ENCODE data around the gene CLIC4. TPM values are rescaled to one million over a fixed set of nuclear protein-coding genes. Genes with fewer than 3 reads are reported as not detected.
A peak's percentile ranks its signal among the peaks of the same experiment; 100 is the strongest.

Gene CLIC4
- total and polyA plus RNA-seq, 9 of the 15 experiments (the other 6 are each of a cell fraction or from before 2014, with no cell fraction given), result 16.0 to 67.5 (median 38.4) TPM

DNA sequence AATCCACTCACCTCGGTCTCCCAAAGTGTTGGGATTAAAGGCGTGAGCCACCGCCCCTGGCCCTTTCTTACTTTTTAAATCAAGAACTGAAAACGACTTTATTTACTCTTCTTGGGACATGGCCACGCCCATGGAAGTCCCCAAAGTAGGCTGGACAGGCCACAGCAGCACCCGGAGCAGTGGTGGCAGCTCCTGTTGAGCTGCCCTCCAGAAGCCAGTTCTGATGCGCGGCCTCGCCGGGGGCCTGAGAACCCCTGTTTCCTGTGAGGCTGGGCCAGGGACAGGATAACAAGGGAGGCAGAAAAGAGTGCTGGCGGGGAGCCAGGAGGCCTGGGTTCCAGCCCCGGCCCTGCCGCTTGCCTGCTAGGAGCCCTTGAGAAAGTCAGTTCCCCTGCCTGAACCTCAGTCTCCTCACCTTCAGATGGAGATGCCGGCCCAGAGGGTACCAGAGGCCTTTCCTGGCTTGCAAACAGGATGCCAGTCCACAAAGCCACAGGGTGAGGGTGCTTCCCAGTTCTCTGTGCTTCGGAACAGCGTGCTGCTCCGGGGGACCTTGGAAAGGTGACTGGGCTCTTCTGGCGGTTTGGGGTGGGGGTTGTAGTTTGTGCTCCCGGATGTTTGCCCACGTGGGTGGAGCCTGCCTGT is 125.4 kb downstream of the CLIC4 start:
- Histone ChIP-seq H4K20me1 (replicated peaks; ENCODE audit: control insufficient read depth, insufficient read depth, low read length) (0 out of 2 replicates have a peak, but pooled peaks cover 6% of the 10 kb centered on the region), H3K27me3 (ENCODE audit: control insufficient read depth in 2 of 2, insufficient read depth in 2 of 2, low read length in 2 of 2) (peaks cover 65 to 78% of the 10 kb centered on the region in 2 experiments), H3K79me2 (ENCODE audit: control insufficient read depth, insufficient read depth, low read length) (no peaks in the 10 kb centered on the region), H3K9me3 (replicated peaks; ENCODE audit: control insufficient read depth, insufficient read depth, low read depth, low read length) (no peaks in the 10 kb centered on the region), H3K36me3 (ENCODE audit: control insufficient read depth, insufficient read depth, low read length) (no peaks in the 10 kb centered on the region), H3K4me3 (no peak overlapping the region), H3K9me1 (ENCODE audit: control insufficient read depth, insufficient read depth, low read length) (no peaks in the 10 kb centered on the region), H3K4me1 (replicated peaks in 1 of 2; ENCODE audit: control insufficient read depth in 2 of 2, insufficient read depth in 2 of 2, low read length in 2 of 2) (peaks cover 0 to 3% of the 10 kb centered on the region in 2 experiments; a peak in 1 of 5 replicates), H2AFZ (ENCODE audit: low read depth, low read length) (no peak overlapping the region), H3K9ac (ENCODE audit: insufficient read depth in 1 of 2, low read depth in 2 of 2, low read length in 2 of 2) (no peak overlapping the region), H3K4me2 (ENCODE audit: insufficient read depth, low read length) (no peak overlapping the region), H3K27ac (ENCODE audit: extremely low read depth, low read depth, low read length) (no peak overlapping the region)
- TF ChIP-seq HCFC1 (IDR thresholded peaks at IDR 0.05; ENCODE audit: low read depth, low read length) (no peak), NFIC (IDR thresholded peaks at IDR 0.05) (peak; percentile 76)
- DNase-seq (ENCODE audit: extremely low read depth in 1 of 4, low spot score in 3 of 4) (no peak), ATAC-seq (no peak), FAIRE-seq (no peak)
- ChIA-PET CTCF (ENCODE audit: low intra/inter-chr PET ratio) (no interaction called here), POLR2A (interaction anchor here (0.6 kb wide), 1 partner anchor 42 kb away, joined by 3 read pairs; no protein-coding TSS in a partner anchor)
- in situ Hi-C loops (cut with MboI), result no loop called here
- intact Hi-C loops (cut with micrococcal nuclease), result no loop called here
- 5% methylated on average over 20 of the region's 20 CpGs for WGBS (ENCODE audit: insufficient coverage, low coverage, missing lambda C conversion rate)
- BruUV-seq (replicated peaks), result no TSS peak

DNA sequence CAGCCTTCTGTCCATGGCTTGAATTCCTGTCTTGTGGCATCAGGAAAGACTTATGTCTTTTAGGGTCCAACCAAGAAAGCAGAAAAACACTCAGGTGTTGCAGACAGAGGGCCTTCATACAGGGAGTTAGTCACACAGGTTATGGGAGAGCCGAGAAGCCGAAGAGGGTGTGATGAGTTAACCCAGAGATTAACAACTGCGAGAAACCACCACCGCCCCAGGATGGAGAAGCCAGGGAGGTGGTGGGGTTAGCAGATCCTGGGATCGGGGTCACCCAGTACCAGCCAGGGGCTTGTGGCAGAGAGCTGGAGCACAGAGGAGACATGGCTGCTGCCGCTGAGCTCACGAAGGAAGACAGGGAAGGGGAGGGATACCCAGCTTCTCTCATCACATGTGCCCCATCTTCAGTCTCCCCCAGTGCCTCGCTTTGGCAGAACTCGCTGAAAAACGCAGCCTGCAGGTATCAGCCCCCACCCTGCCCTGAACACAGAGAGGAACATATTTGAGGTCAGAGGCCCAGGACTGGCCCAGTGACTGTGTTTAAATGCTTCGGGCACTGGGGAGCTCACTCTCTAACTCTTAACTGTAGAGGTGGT is 126.2 kb downstream of the CLIC4 start:
- H3K4me2 ChIP-seq (ENCODE audit: insufficient read depth, low read length), result no peak overlapping the region
- intact Hi-C loops (cut with micrococcal nuclease) (no loop called here), in situ Hi-C loops (cut with MboI) (no loop called here)
- ChIA-PET POLR2A (interaction anchor here (0.7 kb wide), 1 partner anchor 209 kb away, joined by 3 read pairs; no protein-coding TSS in a partner anchor), CTCF (ENCODE audit: low intra/inter-chr PET ratio) (no interaction called here)
- H3K4me3 ChIP-seq, result no peak overlapping the region
- H3K9ac ChIP-seq (ENCODE audit: insufficient read depth in 1 of 2, low read depth in 2 of 2, low read length in 2 of 2), result no peak overlapping the region
- H3K27ac ChIP-seq (ENCODE audit: extremely low read depth, low read depth, low read length), result no peak overlapping the region
- BruUV-seq (replicated peaks), result no TSS peak
- H3K9me1 ChIP-seq (ENCODE audit: control insufficient read depth, insufficient read depth, low read length), result no peaks in the 10 kb centered on the region
- peaks cover 65 to 76% of the 10 kb centered on the region in 2 experiments for H3K27me3 ChIP-seq (ENCODE audit: control insufficient read depth in 2 of 2, insufficient read depth in 2 of 2, low read length in 2 of 2)
- H3K79me2 ChIP-seq (ENCODE audit: control insufficient read depth, insufficient read depth, low read length), result no peaks in the 10 kb centered on the region
- ATAC-seq (no peak), FAIRE-seq (no peak), DNase-seq (ENCODE audit: extremely low read depth in 1 of 4, low spot score in 3 of 4) (no peak)
- H3K4me1 ChIP-seq (replicated peaks in 1 of 2; ENCODE audit: control insufficient read depth in 2 of 2, insufficient read depth in 2 of 2, low read length in 2 of 2), result peaks cover 0 to 3% of the 10 kb centered on the region in 2 experiments; a peak in 2 of 5 replicates
- WGBS (ENCODE audit: insufficient coverage, low coverage, missing lambda C conversion rate), result 5% methylated on average over 11 of the region's 11 CpGs
- 0 out of 2 replicates have a peak, but pooled peaks cover 6% of the 10 kb centered on the region for H4K20me1 ChIP-seq (replicated peaks; ENCODE audit: control insufficient read depth, insufficient read depth, low read length)
- TF ChIP-seq DIDO1 (tag; IDR thresholded peaks at IDR 0.05; ENCODE audit: low read depth), result no peak
- TF ChIP-seq, protein P1, sequence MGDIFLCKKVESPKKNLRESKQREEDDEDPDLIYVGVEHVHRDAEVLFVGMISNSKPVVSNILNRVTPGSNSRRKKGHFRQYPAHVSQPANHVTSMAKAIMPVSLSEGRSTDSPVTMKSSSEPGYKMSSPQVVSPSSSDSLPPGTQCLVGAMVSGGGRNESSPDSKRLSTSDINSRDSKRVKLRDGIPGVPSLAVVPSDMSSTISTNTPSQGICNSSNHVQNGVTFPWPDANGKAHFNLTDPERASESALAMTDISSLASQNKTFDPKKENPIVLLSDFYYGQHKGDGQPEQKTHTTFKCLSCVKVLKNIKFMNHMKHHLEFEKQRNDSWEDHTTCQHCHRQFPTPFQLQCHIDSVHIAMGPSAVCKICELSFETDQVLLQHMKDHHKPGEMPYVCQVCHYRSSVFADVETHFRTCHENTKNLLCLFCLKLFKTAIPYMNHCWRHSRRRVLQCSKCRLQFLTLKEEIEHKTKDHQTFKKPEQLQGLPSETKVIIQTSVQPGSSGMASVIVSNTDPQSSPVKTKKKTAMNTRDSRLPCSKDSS (IDR thresholded peaks at IDR 0.05; ENCODE audit: low read depth, partially characterized antibody), result no peak
- no peak for TF ChIP-seq NELFE (IDR thresholded peaks at IDR 0.05; ENCODE audit: insufficient read depth, insufficient read length)
- no peak for TF ChIP-seq POU5F1 (IDR thresholded peaks at IDR 0.05; ENCODE audit: borderline replicate concordance, low read depth, low read length, partially characterized antibody)
- no peak for TF ChIP-seq BRD4 (IDR thresholded peaks at IDR 0.05)
- no peak for TF ChIP-seq HDAC3 (IDR thresholded peaks at IDR 0.05; ENCODE audit: borderline replicate concordance, partially characterized antibody)
- no peak for TF ChIP-seq HDGF (IDR thresholded peaks at IDR 0.05)
- no peaks in the 10 kb centered on the region for H3K9me3 ChIP-seq (replicated peaks; ENCODE audit: control insufficient read depth, insufficient read depth, low read depth, low read length)
- H2AFZ ChIP-seq (ENCODE audit: low read depth, low read length), result no peak overlapping the region
- no peaks in the 10 kb centered on the region for H3K36me3 ChIP-seq (ENCODE audit: control insufficient read depth, insufficient read depth, low read length)

All from K562 (cell line).